BJ (cell line): ENCODE data around the gene INSYN1. TPM values are rescaled to one million over a fixed set of nuclear protein-coding genes. Genes with fewer than 3 reads are reported as not detected.
"Not testable (repeated sequence)": the region's sequence is repeated elsewhere in the genome, so short reads cannot be mapped to it uniquely, and the experiment has no call there.

Experiments used
- CTCF ChIA-PET: fragments of 350-600 bp; formaldehyde crosslinking; extraction: SDS; loops from one replicate; lab custom pipeline; 2021; ENCODE audit warnings: antibody characterized with exemption, inconsistent platforms; lab: Yijun Ruan, JAX
- POLR2A ChIA-PET: fragments of 300-600 bp; sonication (Branson Sonifier 250); formaldehyde crosslinking; extraction: SDS; loops from one replicate; lab custom pipeline; 2021; ENCODE audit warnings: antibody characterized with exemption; lab: Charles Lee
- DNase-seq: peaks from one replicate; pipeline ENCODE4 v3.0.0-alpha.2; 2011; ENCODE audit warnings: low read depth
- H3K27me3 ChIP-seq: 2 replicates; pipeline ENCODE4 v1.6.0; 2011; ENCODE audit warnings: low read length; ENCODE audit not compliant: control insufficient read depth, insufficient read depth
- H3K36me3 ChIP-seq: 2 replicates; pipeline ENCODE4 v1.5.1; 2011; ENCODE audit warnings: low read length; ENCODE audit not compliant: control insufficient read depth, insufficient read depth
- H3K4me3 ChIP-seq: 2 replicates; pipeline ENCODE4 v1.5.1; 2011; ENCODE audit warnings: low read depth, mild to moderate bottlenecking, control low read depth, low read length
- CTCF ChIP-seq: IDR thresholded peaks from 2 replicates; pipeline ENCODE4 v1.5.1; 2011; ENCODE audit warnings: low read depth, mild to moderate bottlenecking, control low read depth, inconsistent platforms, low read length, moderate library complexity; ENCODE audit not compliant: insufficient read depth
- polyA plus RNA-seq: library from polyadenylated mRNA; depleted of rRNA; stranded (reverse); fragments of >200 nt; gene quantifications from 2 replicates; pipeline ENCODE4 v1.2.3, GENCODE V29; 2011

Gene INSYN1
- polyA plus RNA-seq, 1 experiment = 3.5 TPM

GRCh38 chr15:73797366-73798158, 44.4 kb upstream of the INSYN1 start:
- no peak for TF ChIP-seq CTCF
- Histone ChIP-seq H3K27me3 (peaks cover under 1% of the 10 kb centered on the region; the same call in 1 of the 2 replicates), H3K4me3 (no peak overlapping the region), H3K36me3 (no peaks in the 10 kb centered on the region)
- POLR2A ChIA-PET = no interaction called here
- CTCF ChIA-PET = interaction anchor here (0.6 kb wide), 1 partner anchor 161 kb away, joined by 4 read pairs; no protein-coding TSS in a partner anchor
- DNase-seq = no peak

- TF ChIP-seq CTCF = no peak
- H3K27me3 ChIP-seq = peaks cover 2% of the 10 kb centered on the region; the same call in 1 of the 2 replicates
- H3K4me3 ChIP-seq = no peak overlapping the region
- H3K36me3 ChIP-seq = no peaks in the 10 kb centered on the region
- ChIA-PET CTCF (no interaction called here), POLR2A (no interaction called here)
- no peak for DNase-seq
These were observed 43.2 kb upstream of the INSYN1 start for GRCh38 chr15:73796331-73796831.

GRCh38 chr15:73794443-73795133, 41.4 kb upstream of the INSYN1 start:
- ChIA-PET CTCF (no interaction called here), POLR2A (no interaction called here)
- no peak for TF ChIP-seq CTCF
- no peaks in the 10 kb centered on the region for H3K36me3 ChIP-seq
- DNase-seq = no peak
- H3K4me3 ChIP-seq = no peak overlapping the region
- H3K27me3 ChIP-seq = peaks cover 5% of the 10 kb centered on the region; the same call in 1 of the 2 replicates

GRCh38 chr15:73792899-73793541, 39.9 kb upstream of the INSYN1 start:
- H3K27me3 ChIP-seq, DNase-seq, H3K4me3 ChIP-seq, H3K36me3 ChIP-seq, POLR2A ChIA-PET: not testable (repeated sequence)
- CTCF ChIA-PET = interaction anchor here (0.7 kb wide), 1 partner anchor 42 kb away, joined by 3 read pairs; no protein-coding TSS in a partner anchor

GRCh38 chr15:73792415-73792814, 39.3 kb upstream of the INSYN1 start:
- H3K27me3 ChIP-seq = peaks cover 5% of the 10 kb centered on the region; the same call in 1 of the 2 replicates
- no peak for TF ChIP-seq CTCF
- POLR2A ChIA-PET = no interaction called here
- CTCF ChIA-PET = no interaction called here
- no peak overlapping the region for H3K4me3 ChIP-seq
- no peak for DNase-seq
- no peaks in the 10 kb centered on the region for H3K36me3 ChIP-seq
